Left colon (tissue), 2 donors: ENCODE measurements around the gene FOXF1. TPM values are rescaled to one million over a fixed set of nuclear protein-coding genes. Genes with fewer than 3 reads are reported as not detected.

Experiments used
- ATAC-seq: fragments of 200-7000 bp; cut with Tn5 transposase; one replicate; pipeline ENCODE4 v1.9.1; 2020; ENCODE audit warnings: mild to moderate bottlenecking, moderate library complexity
- DNase-seq, 2 donors: peaks; one replicate each; pipeline ENCODE4 v3.0.0-alpha.2; 2020
- intact Hi-C, 2 donors: fragments of 100-400 bp; cut with DNase I in 1 of 2; cut with micrococcal nuclease in 1 of 2; formaldehyde crosslinking; loops; one replicate each; pipeline versions ENCODE4 v1.11.2 to v1.14.0; 2022; cut with DNase I, micrococcal nuclease
- long read RNA-seq: library from polyadenylated mRNA; unstranded; transcript quantifications from one replicate; pipeline ENCODE4 v2.0.0, GENCODE V29; 2021
- total RNA-seq, 2 donors: library from RNA; stranded (reverse); fragmentation: NEBNext Ultra II Directional; extraction: Animal tissue kit (Norgen Biotek cat#: 25700); gene quantifications; one replicate each; pipeline ENCODE4 v1.2.1, GENCODE V29; 2021
- donor health status: DM: no; HTN: no; CAD: no.
- donor health status: DM: yes; HTN: yes; CAD: no.

The FOXF1 gene
- total RNA-seq, result 10 to 100 TPM in 1 of 2 donors, 1 to 10 TPM in 1; 4.9 to 13.7 TPM
- long read RNA-seq, transcript FOXF1-201 (2 exons, 3,516 nt), result major isoform, 10 of 12 reads
- long read RNA-seq, partial matches to known transcripts, result 0 of 12 reads
- long read RNA-seq, other reads (novel, unspliced or antisense), result 2 of 12 reads

- peak; percentile 28 for ATAC-seq
- intact Hi-C loops, result loop anchor here in 1 of 2 donors (5.0 to 10.0 kb wide), 2 partner anchors 166 to 313 kb away; no protein-coding TSS in a partner anchor
- DNase-seq, result no peak
Observed at GRCh38 chr16:86510465-86511261, at the start of gene FOXF1. FOXF1 (plus strand) TSS chr16:86510527; CDS start chr16:86510570, 43 bp downstream.

- no peak for ATAC-seq
- intact Hi-C loops, result no loop called here
- no peak for DNase-seq
Observed at GRCh38 chr16:86461037-86461436, 49.3 kb upstream of the FOXF1 start.

DNA sequence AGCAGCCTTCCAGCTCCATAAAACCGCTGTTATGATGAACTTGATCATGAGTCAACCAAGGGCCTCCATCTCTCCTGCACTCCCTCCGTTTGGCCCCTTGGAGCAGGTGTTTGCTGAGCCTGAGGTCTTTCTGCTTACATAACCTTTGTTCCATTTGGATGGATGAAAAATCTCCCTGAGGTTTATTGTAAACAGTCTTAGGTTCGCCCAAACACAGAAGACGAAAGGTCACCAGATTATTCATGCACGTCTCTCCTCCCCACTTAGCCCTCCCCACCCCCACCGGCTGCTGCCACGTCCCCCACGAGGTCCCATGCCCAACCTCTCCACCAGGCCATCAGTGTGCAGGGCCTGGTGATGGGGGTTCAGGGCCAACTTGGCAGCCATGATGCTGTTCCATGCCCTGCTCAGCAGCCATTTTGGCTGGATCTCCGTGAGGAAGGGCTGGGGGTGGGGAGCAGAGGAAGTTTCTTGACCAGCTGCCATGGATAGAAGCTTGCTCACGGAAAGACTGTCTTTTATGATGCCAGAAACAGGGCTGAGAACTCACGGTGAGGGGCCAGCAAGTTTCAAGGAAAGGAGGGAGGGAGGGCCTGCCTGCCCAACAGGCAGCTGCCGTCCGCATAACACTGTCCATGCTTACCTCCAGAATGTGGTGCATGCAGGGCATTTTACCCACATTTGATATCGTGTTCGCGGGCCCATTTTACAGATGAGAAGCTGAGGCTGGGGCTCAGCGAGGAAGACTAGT, 47.8 kb upstream of the FOXF1 start:
- DNase-seq, result peak; percentile 36 to 80
- peak; percentile 45 for ATAC-seq
- intact Hi-C loops, result no loop called here

DNA sequence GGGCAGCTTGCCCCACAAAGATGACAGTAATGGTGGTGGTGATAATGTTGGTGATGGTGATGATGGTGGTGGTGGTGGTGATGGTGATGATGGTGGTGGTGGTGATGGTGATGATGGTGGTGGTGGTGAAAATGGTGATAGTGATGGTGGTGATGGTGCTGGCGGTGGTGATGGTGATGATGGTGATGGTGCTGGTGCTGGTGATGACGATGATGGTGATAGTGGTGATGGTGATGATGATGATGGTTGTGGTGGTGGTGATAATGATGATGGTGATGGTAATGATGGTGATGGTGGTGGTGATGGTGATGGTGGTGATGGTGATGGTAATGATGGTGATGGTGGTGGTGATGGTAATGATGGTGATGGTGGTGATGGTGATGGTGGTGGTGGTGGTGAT, 46.3 kb upstream of the FOXF1 start:
- intact Hi-C loops, result no loop called here
- no peak for ATAC-seq
- DNase-seq, result no peak

DNA sequence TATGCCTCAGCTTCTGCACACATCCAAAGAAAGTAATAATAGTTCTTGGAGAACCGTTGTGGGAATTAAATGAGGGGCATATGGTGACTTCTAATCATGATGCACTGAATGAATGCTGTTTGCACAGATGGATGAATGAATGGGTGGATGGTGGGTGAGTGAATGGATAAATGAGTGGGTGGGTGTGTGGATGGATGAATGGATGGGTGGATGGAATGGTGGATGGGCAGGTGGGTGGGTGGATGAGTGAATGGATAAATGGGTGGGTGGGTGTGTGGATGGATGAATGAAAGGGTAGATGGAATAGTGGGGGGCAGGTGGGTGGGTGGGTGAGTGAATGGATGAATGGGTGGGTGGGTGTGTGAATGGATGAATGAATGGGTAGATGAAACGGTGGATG, 44.9 kb upstream of the FOXF1 start:
- intact Hi-C loops, result no loop called here
- no peak for DNase-seq

DNA sequence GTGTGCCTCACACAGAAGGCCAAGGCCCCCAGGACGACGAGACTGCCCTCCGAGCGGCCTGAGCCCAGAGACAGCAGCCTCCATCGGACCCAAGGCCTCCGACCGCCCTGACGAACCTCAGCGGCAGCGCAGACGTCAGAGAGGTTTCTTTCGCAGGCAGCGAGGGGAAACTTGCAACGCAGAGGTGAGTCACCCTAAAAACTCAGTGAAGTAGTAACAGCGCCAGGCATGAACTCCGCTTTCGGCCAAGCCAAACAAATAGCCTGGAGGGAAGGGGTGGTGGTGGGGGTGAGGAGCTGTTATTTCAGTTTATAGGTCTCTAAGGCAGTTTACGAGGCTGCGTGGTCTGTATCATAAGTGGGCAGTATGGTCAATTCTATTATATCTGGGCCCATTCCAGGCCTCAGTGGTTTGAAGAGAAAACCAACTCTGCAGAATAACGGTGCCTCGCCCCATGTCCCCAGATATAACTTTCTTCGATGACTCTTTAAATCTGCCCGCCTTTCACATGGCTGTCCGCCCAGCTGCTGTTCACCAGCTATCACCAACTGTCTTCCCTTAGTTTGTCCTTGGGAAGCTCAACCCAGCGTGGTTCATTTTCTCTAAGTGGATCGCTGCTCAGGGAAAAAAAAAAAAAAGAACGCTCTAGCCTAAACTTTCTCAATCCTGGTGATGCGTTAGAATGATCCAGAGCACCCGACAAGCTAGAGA, 43.5 kb upstream of the FOXF1 start:
- ATAC-seq (no peak), DNase-seq (peak; percentile 17 to 60)
- intact Hi-C loops, result no loop called here

More for the DNA sequence above, 44.9 kb upstream of the FOXF1 start:
- ATAC-seq, result no peak

DNA sequence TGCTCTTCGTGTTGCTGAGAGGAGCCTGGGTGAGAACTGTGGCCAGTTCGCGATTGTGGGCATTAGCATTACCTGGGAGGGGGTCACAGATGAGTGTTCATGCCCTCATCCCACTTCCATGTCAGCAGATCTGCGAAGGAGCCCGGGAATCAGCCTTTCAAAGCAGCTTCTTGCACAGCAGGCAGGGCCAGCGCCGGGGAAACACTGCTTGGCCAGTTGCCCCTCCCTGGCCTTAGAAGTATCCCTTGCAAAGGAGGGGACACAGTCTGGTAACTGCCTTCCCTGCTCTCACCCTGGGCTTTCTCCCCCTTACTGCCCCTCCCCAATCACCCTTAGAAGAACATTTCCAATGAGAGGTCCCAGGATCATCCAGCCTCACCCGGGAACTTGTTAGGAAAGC, 42.8 kb upstream of the FOXF1 start:
- DNase-seq (no peak), ATAC-seq (no peak)
- intact Hi-C loops, result no loop called here

DNA sequence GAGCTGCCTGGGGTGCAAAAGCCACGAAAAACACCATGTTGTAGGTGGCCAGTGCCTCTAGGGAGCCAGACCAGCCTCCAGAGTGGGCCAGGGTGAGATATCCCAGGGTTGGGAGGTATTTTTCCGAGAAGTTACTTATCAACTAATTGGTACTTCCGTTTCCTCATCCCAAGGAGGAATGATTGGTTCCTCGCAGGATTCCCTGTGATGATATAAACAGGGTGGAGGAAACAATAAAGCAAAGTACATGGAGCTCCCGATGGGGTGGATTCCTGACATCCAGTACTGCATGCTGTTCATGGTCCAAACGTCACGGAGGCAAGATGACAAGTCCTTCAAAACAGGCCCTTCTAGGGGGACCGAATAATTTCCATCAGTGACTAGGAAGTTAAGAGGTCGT, 39.4 kb upstream of the FOXF1 start:
- intact Hi-C loops, result no loop called here
- DNase-seq, result no peak
- ATAC-seq, result peak; percentile 87

- ATAC-seq, result no peak
- intact Hi-C loops, result no loop called here
Observed at GRCh38 chr16:86471896-86472295, 38.4 kb upstream of the FOXF1 start.

DNA sequence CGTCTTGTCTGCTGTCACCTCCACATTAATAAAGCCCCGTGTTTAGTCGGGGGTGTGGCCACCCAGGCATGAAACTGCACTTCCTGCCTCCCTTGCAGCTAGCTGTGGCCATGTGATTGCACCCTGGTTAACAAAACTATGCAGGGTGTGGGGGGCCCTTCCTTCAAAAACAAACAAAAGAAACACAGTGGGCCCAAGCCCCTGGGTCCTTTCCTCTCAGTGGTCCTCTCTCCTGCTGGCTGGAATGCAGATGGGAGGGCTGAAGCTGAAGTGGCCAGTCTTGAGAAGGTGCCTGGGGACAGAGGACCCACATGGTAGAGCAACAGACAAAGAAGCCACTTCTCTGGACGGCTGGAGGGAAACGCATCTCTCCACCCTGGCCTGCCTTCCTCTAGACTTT, 38.0 kb upstream of the FOXF1 start:
- intact Hi-C loops, result no loop called here
- no peak for ATAC-seq

More at GRCh38 chr16:86471896-86472295, 38.4 kb upstream of the FOXF1 start:
- no peak for DNase-seq

GRCh38 chr16:86476956-86477534, 33.3 kb upstream of the FOXF1 start:
- intact Hi-C loops, result no loop called here
- DNase-seq (no peak), ATAC-seq (peak; percentile 43)

More for the DNA sequence above, 38.0 kb upstream of the FOXF1 start:
- no peak for DNase-seq

- no peak for DNase-seq
- intact Hi-C loops, result no loop called here
- ATAC-seq, result no peak
Observed at GRCh38 chr16:86477642-86478041, 32.7 kb upstream of the FOXF1 start.

DNA sequence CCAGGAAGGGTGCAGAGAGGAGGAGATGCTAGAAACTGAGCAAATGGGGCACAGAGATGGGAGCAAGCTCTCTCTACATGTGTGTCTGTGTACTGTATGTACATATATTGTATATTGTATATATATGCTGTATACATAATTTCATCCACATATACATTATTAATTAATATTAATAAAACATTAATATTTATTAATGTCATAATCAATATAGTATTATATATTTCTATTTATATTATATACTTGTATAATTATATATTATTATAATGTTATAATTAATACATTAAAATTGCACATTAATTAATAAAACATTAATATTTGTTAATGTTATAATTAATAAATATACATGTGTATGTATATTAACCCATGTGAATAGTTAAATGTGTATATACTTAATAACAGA, 31.5 kb upstream of the FOXF1 start:
- ATAC-seq (no peak), DNase-seq (no peak)
- intact Hi-C loops, result no loop called here

GRCh38 chr16:86479419-86479818, 30.9 kb upstream of the FOXF1 start:
- DNase-seq (no peak), ATAC-seq (no peak)
- intact Hi-C loops, result no loop called here

DNA sequence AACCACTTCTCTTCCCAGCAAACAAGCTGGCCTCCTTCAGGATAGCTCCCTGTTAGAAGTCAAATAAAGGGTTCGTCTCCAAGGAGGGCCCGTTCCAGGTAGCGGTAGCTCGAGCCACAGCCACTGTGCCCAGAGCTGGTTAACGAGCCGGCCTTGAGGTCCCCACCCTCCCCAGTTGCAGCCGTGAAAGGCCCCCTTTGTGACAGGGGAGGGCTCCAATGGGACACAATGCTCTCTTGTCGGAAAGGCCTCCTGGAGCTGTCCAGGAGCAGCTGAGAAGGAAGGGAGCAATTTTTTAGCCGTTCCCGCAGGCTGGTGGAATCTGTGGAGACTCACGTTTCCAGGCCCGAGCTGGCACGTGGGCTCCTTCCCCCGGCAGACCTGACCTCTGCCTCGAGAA, 29.9 kb upstream of the FOXF1 start:
- intact Hi-C loops, result no loop called here

GRCh38 chr16:86481607-86482006, 28.7 kb upstream of the FOXF1 start:
- intact Hi-C loops, result no loop called here
- DNase-seq, result no peak
- no peak for ATAC-seq

More for the DNA sequence above, 29.9 kb upstream of the FOXF1 start:
- no peak for ATAC-seq
- no peak for DNase-seq

GRCh38 chr16:86484240-86484639, 26.1 kb upstream of the FOXF1 start:
- intact Hi-C loops, result no loop called here
- DNase-seq (no peak), ATAC-seq (no peak)

DNA sequence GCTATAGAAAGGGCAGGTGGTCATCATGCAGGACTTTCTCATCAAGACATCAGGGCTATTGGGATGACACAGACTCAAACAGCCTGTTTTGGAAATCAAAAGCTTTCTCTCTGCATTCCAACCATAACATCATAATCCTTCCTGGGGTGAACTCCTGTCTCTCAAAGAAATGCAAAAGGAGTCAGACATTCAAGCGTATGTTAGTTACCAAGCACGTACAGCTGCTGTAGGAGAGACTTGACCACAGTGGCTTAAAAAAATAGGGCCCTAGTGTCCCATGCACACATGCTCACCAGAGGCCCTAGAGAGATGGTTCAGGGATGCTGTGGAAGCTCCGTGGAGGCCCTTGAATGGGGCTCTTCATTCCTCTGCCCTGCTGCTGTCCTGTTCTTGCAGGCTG, 24.6 kb upstream of the FOXF1 start:
- ATAC-seq (no peak), DNase-seq (no peak)
- intact Hi-C loops, result no loop called here
